Left ventricle myocardium superior (tissue), 1 donor: Measurements from ENCODE around the gene RGP1. TPM values are rescaled to one million over a fixed set of nuclear protein-coding genes. Genes with fewer than 3 reads are reported as not detected.
A peak's percentile ranks its signal among the peaks of the same experiment; 100 is the strongest.

ENCODE experiments used
- ATAC-seq: fragments of 200-7000 bp; cut with Tn5 transposase; one replicate; pipeline ENCODE4 v1.9.1; 2020; ENCODE audit warnings: mild to moderate bottlenecking, moderate library complexity
- DNase-seq: peaks from one replicate; pipeline ENCODE4 v3.0.0-alpha.2; 2020
- intact Hi-C: fragments of 100-400 bp; cut with micrococcal nuclease; formaldehyde crosslinking; loops from one replicate; pipeline ENCODE4 v1.11.0; 2022
- long read RNA-seq: library from polyadenylated mRNA; unstranded; transcript quantifications from one replicate; pipeline ENCODE4 v2.0.0, GENCODE V29; 2021
- total RNA-seq: library from RNA; stranded (reverse); fragmentation: NEBNext Ultra II Directional; extraction: Animal tissue kit (Norgen Biotek cat#: 25700); gene quantifications from one replicate; pipeline ENCODE4 v1.2.1, GENCODE V29; 2021
- donor health status: DM: no; HTN: yes; CAD: no; lungs with severe emphysema.

RGP1 gene
- 32.4 TPM for total RNA-seq
- long read RNA-seq, full-length matches to known transcripts: 3 of 30 reads
- long read RNA-seq, partial matches to known transcripts: 2 of 30 reads
- long read RNA-seq, other reads (novel, unspliced or antisense): 25 of 30 reads

- intact Hi-C loops: no loop called here
- DNase-seq (peak; percentile 92), ATAC-seq (peak; percentile 93)
Measured at GRCh38 chr9:35748858-35749514, at the start of gene RGP1, which contains the start of gene GBA2. TSS of gene RGP1 (plus strand) at chr9:35749287. CDS start at chr9:35749756, 469 bp downstream. TSS of gene GBA2 (minus strand) at chr9:35749228. CDS start at chr9:35748704, 524 bp downstream.

DNA sequence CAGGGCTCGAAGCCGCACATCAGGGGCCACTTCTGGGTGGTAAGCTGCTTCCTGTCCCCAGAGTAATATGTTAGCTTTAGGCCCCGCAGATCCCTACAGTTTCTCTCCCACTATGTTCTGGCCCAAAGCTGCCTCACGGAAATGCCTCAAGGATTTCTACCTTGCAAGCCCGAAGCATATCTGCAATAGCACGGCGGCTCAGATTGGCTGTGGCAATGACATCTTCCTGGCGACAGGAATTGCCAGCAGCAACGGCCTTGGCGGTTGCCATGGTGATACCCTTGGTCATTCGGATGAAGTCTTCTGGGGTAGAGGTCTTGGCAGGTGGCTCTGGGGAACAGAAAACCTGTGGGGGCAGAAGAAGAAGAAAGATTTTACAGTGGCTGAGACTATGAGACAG is 49.1 kb upstream of the RGP1 start:
- DNase-seq (no peak), ATAC-seq (no peak)
- intact Hi-C loops: no loop called here

GRCh38 chr9:35700942-35701341 is 48.1 kb upstream of the RGP1 start:
- intact Hi-C loops: no loop called here
- ATAC-seq: peak; percentile 66
- no peak for DNase-seq

DNA sequence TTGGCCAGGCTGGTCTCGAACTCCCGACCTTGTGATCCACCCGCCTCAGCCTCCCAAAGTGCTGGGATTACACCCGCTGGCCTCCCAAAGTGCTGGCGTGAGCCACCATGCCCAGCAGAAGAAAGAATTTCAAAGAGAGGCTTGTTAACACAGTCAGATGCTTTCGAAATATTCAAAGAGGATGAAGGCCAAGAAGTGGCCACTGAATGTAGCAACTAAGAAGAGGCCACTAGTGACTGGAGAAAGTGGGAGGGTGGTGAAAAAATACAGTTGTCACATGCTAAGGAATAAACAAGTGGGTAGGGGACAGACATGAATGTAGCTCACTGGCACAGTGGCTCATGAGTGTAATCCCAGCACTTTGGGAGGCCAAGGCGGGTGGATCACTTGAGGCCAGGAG is 46.4 kb upstream of the RGP1 start:
- intact Hi-C loops: no loop called here
- DNase-seq (no peak), ATAC-seq (no peak)

DNA sequence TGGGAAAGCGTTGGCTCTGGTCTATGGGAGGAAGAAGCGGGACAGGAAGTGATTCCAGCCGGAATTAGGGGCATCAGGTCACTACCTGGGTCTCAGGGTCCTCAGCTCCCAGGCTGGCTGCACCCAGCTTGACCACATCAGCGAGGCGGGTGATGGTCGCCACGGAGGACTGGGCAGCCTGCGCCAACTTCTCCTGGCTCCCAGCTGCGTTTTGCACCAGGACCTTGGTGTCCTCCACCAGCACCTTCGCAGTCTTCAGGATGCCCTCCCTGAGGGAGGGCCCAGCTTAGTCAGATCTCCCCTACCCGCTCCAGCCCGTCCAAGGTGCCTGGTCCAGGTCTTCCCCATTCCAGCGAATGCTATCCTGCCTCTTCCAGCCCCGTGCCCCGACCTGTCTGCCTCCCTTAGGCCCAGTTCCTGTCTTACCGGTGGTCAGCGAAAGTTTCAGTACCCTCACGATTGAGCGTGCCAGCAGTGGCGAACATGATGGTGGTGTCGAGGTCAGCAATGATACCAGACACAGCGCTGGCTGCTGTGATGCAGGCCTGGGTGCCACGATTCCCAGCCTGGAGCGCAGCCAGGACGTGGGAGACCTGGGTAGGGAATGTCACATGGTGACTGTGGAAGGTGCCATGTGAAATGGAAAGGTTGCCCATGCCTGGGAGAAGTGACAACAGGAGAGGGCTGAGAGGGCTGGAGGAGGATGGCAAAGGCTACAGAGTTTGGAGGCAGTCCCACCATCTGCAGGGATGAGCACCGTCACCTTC is 45.0 kb upstream of the RGP1 start:
- ATAC-seq: peak; percentile 76
- intact Hi-C loops: no loop called here
- peak; percentile 82 for DNase-seq

DNA sequence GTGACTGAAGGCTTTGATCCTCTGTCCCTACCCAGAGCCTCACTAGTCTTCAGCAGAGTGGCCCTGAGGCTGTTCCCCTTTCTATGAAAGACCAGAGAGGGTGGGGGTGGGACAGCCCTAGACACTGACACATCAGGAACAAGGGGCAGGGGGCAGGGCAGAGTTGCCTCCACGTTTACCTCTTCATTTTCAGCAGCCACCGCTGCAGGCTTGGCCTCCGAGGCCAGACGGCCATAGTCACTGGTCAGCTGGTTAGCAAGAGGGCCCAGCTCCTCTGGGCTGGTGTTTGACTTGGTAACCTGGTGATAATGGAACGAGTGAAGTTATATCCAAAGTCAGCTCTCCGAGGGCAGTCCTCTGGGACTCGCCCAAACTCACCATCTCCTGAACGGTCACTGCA is 43.7 kb upstream of the RGP1 start:
- ATAC-seq (no peak), DNase-seq (no peak)
- intact Hi-C loops: no loop called here

DNA sequence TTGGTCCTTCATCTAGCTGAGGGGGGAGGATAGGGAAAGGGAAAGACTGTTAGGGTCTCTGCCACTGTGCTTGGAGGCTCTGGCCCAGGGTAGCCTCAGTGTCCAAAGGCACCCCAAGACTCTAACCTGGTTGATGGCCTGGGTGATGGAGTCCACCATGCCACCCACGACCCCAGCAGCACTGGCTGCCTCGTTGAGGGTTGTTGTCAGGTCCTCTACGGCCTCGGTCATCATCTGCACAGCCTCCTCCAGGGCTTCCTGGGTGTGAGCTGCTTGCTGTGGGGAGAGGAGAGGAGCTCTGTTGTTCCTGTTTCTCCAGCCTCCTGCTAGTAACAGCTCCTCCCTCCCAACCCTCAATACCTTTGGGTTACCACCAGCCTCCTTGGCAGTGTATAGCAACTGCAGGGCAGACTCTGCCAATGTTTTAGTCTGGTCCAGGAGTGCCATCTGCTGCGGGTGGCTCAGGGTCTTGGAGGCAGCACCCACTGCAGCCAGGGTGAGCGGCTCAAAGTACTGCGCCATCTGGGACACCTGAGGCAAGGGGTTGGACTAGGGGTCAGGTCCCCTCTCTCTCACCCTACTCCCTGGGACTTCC is 43.2 kb upstream of the RGP1 start:
- intact Hi-C loops: no loop called here
- no peak for DNase-seq
- ATAC-seq: no peak

DNA sequence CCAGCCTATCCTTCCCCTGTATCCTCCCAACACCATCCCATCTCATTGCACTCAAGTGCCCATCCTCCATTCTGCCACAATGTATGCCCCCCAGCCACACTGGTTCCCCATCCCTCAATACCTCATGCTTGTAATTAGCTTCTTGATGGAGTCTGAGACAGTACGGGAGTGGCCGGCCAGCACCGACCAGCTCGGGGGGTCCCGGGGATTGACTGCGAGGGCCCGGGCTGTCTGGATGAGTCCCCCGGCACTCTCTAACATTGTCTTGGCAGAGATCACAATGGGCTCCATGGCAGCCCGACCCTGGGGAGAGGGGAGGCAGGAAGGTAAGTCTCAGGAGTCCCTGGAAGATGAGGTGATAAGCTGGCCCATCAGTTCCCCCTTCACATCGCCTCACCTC is 42.1 kb upstream of the RGP1 start:
- ATAC-seq (no peak), DNase-seq (no peak)
- intact Hi-C loops: no loop called here

GRCh38 chr9:35708146-35708545 is 40.9 kb upstream of the RGP1 start:
- DNase-seq: no peak
- ATAC-seq: no peak
- intact Hi-C loops: no loop called here

DNA sequence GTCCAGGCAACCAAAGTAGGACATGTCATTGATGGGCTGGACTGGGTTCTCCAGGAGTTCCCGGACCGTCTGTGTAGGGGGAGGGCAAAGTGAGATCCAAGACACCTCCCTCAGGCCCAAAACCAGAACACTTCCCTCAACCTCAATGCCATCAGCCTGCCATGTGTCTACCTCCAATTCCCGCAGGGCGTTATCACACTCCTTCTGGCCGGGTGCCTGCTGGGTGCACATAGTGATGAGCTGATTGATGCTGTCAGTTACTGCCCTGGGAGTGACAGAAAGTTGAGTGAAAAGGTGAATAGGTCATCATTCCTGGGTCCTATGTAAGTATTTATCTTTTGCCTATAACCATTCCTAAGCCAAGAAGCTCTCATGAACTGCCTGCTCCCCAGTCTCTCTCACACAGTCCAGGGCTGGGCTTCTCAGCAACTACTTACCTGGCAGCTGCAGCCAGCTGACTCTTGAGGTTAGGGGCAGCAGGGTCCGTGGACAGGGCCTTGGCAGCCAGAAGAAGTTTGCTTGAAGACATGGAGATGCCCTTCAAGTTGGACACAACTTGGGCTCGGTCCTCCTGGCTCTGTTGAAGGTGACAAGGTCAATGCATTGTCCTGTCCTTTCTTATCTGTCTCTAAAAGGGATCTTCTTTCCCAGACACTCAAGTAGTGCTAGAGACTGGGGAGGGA is 38.1 kb upstream of the RGP1 start:
- DNase-seq: no peak
- ATAC-seq: peak; percentile 17
- intact Hi-C loops: no loop called here

DNA sequence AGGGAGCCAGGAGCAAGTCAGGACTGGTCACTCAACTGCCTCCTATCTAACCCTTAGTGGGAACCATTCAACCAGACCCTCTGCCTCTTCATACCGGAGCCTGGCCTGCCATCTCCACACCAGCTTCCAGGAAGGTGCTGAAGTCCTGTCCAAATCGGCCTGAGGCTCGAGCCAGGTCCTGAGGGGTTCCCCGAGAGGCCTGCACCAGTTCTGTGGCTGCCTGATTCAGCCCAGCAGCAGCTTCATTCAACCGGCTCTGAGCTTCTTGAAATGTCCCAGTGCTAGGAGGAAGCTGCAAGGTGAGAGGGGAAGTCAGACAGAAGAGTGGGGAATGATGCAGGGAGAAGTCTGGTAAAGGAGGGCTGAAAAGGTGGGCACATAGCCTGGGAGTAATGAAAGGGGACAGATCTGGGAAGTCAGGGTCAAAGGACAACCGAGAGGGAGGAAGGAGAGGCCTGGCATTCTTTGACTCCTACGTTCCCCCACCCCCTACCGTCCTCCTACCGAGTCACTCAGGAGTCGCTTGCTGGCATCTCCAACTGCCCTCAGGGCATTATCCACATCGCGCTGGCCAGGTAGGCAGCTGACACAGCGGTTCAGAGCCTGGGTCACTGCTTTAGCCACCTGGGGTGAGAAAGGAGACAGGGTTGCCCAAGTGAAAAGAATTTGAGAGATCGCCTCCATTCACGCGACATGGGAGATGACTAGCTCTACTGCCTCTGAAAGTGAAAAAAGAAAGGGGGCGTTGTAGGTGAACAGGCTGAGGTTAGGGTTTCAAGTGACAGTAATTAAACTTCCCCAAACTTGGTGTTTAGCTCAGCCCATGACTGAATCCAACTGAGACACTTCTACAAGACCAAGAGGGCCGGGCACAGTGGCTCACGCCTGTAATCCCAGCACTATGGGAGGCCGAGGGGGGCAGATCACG is 37.3 kb upstream of the RGP1 start:
- ATAC-seq (no peak), DNase-seq (no peak)
- intact Hi-C loops: no loop called here

GRCh38 chr9:35712762-35713400 is 36.2 kb upstream of the RGP1 start:
- DNase-seq: no peak
- intact Hi-C loops: no loop called here
- ATAC-seq: no peak

DNA sequence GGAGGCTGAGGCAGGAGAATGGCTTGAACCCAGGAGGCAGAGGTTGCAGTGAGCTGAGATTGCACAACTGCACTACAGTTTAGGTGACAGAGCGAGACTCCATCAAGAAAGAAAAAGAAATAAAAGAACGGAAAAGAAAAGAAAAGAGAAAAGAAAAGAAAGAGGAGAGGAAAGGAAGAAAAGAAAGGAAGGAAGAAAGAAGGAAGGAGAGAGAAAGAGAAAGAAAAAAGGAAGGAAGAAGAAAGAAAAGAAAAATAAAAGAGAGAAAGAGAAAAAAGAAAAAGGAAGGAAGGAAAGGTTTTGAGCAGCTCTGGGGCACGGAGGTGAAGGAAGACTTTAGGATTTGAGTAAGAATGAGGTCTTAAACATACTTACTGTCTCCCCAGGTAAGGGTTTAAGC is 35.5 kb upstream of the RGP1 start:
- DNase-seq (no peak), ATAC-seq (no peak)
- intact Hi-C loops: no loop called here

- intact Hi-C loops: no loop called here
- DNase-seq (no peak), ATAC-seq (no peak)
Measured at GRCh38 chr9:35714123-35714522, 35.0 kb upstream of the RGP1 start.

- DNase-seq: no peak
- intact Hi-C loops: no loop called here
- no peak for ATAC-seq
Measured at GRCh38 chr9:35714579-35715252, 34.4 kb upstream of the RGP1 start.

GRCh38 chr9:35716230-35716629 is 32.9 kb upstream of the RGP1 start:
- intact Hi-C loops: no loop called here
- no peak for DNase-seq
- ATAC-seq: no peak

GRCh38 chr9:35717132-35717870 is 31.8 kb upstream of the RGP1 start:
- DNase-seq (no peak), ATAC-seq (no peak)
- intact Hi-C loops: no loop called here
